Sigmoid colon (tissue), 7 donors: ENCODE data around the gene KRT6A. TPM values are rescaled to one million over a fixed set of nuclear protein-coding genes. Genes with fewer than 3 reads are reported as not detected.

Source experiments
- DNase-seq: peaks from one replicate; pipeline ENCODE4 v3.0.0-alpha.2; 2019
- H3K27ac ChIP-seq, 4 donors: fragments of 200-600 bp; sonication (generic); one replicate each; pipeline ENCODE4 v1.5.1; 2016 to 2019; ENCODE audit warnings: mild to moderate bottlenecking in 1 of 4
- H3K27me3 ChIP-seq, 3 donors: fragments of 200-600 bp; sonication (generic); one replicate each; pipeline ENCODE4 v1.5.1; 2019; ENCODE audit warnings: mild to moderate bottlenecking in 1 of 3
- H3K36me3 ChIP-seq, 4 donors: fragments of 200-600 bp; sonication (generic); one replicate each; pipeline ENCODE4 v1.5.1; 2016 to 2019
- H3K4me1 ChIP-seq, 4 donors: fragments of 200-600 bp; sonication (generic); one replicate each; pipeline ENCODE4 v1.5.1; 2017 to 2019
- H3K4me3 ChIP-seq, 4 donors: fragments of 200-600 bp; sonication (generic); one replicate each; pipeline ENCODE4 v1.5.1; 2017 to 2019; ENCODE audit warnings: mild to moderate bottlenecking in 2 of 4, moderate library complexity in 1 of 4
- H3K9me3 ChIP-seq, 4 donors: fragments of 200-600 bp in 3 of 4; sonication (generic) in 3 of 4; one replicate each; pipeline versions ENCODE4 v1.5.1 to v1.6.1; 2013 to 2019
- EP300 ChIP-seq, 4 donors: sonication (generic); formaldehyde crosslinking; IDR thresholded peaks; one replicate each; pipeline ENCODE4 v1.6.1; 2017; ENCODE audit warnings: antibody characterized with exemption in 4 of 4
- POLR2A ChIP-seq, 2 donors: fragments of 450-650 bp; IDR thresholded peaks; one replicate each; pipeline ENCODE4 v1.6.1; 2016; ENCODE audit warnings: antibody characterized with exemption in 2 of 2, mild to moderate bottlenecking in 2 of 2, moderate library complexity in 2 of 2
- POLR2AphosphoS5 ChIP-seq, 4 donors: sonication (generic); formaldehyde crosslinking; IDR thresholded peaks; one replicate each; pipeline ENCODE4 v1.6.1; 2017; ENCODE audit warnings: antibody characterized with exemption in 4 of 4
- WGBS, 2 donors: extraction: QIAGEN DNeasy Blood & Tissue Kit; methylation state at CpG; one replicate each; pipeline ENCODE4 v1.1.7; 2013; 5-methylcytosine and 5-hydroxymethylcytosine counted together
- intact Hi-C: fragments of 100-400 bp; cut with DNase I; formaldehyde crosslinking; loops from one replicate; pipeline ENCODE4 v1.15.1; 2023
- polyA plus RNA-seq, 3 donors: library from polyadenylated mRNA; stranded (reverse); fragments of 200-250 nt; gene quantifications; one replicate each; pipeline ENCODE4 v1.2.3, GENCODE V29; 2013
- total RNA-seq, 4 donors: library from RNA; depleted of rRNA; stranded (reverse); fragments of >200 nt; gene quantifications; one replicate each; pipeline ENCODE4 v1.1.0, GENCODE V29; 2016
- TF ChIP-seq, protein P1 (sequence below), 4 experiments: fragments of 450-650 bp in 3 of 4; fragments of 200-600 bp in 1 of 4; IDR thresholded peaks; one replicate each; pipeline ENCODE4 v1.5.1; 2016 to 2019; ENCODE audit warnings: antibody characterized with exemption in 4 of 4, mild to moderate bottlenecking in 3 of 4, moderate library complexity in 2 of 4
- donor health status: healthy with polysubstance abuse.
- donor health status: Bipolar disorder and iron deficiency.
- donor health status: healthy.

Gene KRT6A
- total and polyA plus RNA-seq, 7 donors: 0.19 to 6.0 TPM; not detected in 5

DNA sequence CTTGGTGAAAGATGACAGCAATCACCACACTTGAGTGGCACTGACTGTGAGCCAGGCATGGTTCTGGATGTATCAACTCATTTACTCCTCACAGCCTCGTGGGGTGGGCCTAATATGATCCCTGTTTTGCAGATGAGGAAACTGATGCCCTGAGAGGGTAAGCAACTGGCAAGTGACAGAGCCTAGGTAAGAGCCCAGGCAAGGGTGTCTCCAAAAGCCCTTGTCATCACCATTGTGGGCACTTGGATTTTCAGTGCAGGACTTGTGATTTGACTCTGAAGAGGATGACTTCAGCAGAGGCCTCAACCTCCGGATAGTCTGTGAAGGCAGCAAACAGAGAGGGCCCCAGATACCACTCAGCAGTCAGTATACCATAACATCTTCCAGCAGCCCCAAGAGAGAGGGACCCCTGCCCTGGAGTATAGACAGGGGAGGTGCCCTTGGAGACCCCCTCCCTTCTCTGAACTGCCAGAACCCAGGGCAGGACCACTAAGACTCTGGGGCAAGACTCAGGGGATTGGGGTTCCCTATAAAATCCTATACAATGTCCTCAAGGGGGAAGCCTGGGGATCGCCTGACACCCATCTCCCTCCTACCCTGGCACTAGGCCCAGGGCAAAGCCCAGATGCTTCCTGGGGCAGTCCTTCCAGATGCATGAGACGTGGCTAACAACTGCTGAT, 34.2 kb upstream of the KRT6A start:
- no peak overlapping the region for H3K4me3 ChIP-seq
- no peaks in the 10 kb centered on the region for H3K27me3 ChIP-seq
- H3K36me3 ChIP-seq: no peaks in the 10 kb centered on the region
- no peak for DNase-seq
- H3K4me1 ChIP-seq: peaks cover 0 to 8% (median 4%) of the 10 kb centered on the region in 4 donors
- intact Hi-C loops: no loop called here
- H3K27ac ChIP-seq: no peak overlapping the region
- no peaks in the 10 kb centered on the region for H3K9me3 ChIP-seq
- 54 to 77% methylated on average over 4 of the region's 4 CpGs for WGBS, 2 donors
- TF ChIP-seq POLR2AphosphoS5 (IDR thresholded peaks at IDR 0.05) (no peak), POLR2A (IDR thresholded peaks at IDR 0.05) (no peak), EP300 (IDR thresholded peaks at IDR 0.05) (no peak)
- TF ChIP-seq, protein P1, sequence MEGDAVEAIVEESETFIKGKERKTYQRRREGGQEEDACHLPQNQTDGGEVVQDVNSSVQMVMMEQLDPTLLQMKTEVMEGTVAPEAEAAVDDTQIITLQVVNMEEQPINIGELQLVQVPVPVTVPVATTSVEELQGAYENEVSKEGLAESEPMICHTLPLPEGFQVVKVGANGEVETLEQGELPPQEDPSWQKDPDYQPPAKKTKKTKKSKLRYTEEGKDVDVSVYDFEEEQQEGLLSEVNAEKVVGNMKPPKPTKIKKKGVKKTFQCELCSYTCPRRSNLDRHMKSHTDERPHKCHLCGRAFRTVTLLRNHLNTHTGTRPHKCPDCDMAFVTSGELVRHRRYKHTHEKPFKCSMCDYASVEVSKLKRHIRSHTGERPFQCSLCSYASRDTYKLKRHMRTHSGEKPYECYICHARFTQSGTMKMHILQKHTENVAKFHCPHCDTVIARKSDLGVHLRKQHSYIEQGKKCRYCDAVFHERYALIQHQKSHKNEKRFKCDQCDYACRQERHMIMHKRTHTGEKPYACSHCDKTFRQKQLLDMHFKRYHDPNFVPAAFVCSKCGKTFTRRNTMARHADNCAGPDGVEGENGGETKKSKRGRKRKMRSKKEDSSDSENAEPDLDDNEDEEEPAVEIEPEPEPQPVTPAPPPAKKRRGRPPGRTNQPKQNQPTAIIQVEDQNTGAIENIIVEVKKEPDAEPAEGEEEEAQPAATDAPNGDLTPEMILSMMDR (IDR thresholded peaks at IDR 0.05): no peak

GRCh38 chr12:52526511-52526951, 33.5 kb upstream of the KRT6A start:
- intact Hi-C loops: no loop called here
- no peak for TF ChIP-seq POLR2A (IDR thresholded peaks at IDR 0.05)
- no peak for TF ChIP-seq POLR2AphosphoS5 (IDR thresholded peaks at IDR 0.05)
- TF ChIP-seq, protein P1 (IDR thresholded peaks at IDR 0.05): no peak
- no peak for DNase-seq
- H3K27ac ChIP-seq: no peak overlapping the region
- no peaks in the 10 kb centered on the region for H3K9me3 ChIP-seq
- H3K4me1 ChIP-seq: peaks cover 0 to 15% (median 7%) of the 10 kb centered on the region in 4 donors
- H3K4me3 ChIP-seq: no peak overlapping the region
- no peaks in the 10 kb centered on the region for H3K27me3 ChIP-seq
- no peaks in the 10 kb centered on the region for H3K36me3 ChIP-seq
- 77 to 81% methylated on average over 8 of the region's 8 CpGs for WGBS, 2 donors

- TF ChIP-seq, protein P1 (IDR thresholded peaks at IDR 0.05): no peak
- TF ChIP-seq POLR2AphosphoS5 (IDR thresholded peaks at IDR 0.05): no peak
- TF ChIP-seq EP300 (IDR thresholded peaks at IDR 0.05): no peak
- TF ChIP-seq POLR2A (IDR thresholded peaks at IDR 0.05): no peak
- H3K4me3 ChIP-seq: no peak overlapping the region
- intact Hi-C loops: no loop called here
- DNase-seq: no peak
- no peaks in the 10 kb centered on the region for H3K36me3 ChIP-seq
- WGBS, 2 donors: 84 to 86% methylated on average over 13 of the region's 13 CpGs
- no peaks in the 10 kb centered on the region for H3K27me3 ChIP-seq
- H3K27ac ChIP-seq: no peak overlapping the region
- H3K9me3 ChIP-seq: no peaks in the 10 kb centered on the region
- peaks cover 0 to 21% (median 9%) of the 10 kb centered on the region in 4 donors for H3K4me1 ChIP-seq
Observed at GRCh38 chr12:52525661-52526499, 32.8 kb upstream of the KRT6A start.

DNA sequence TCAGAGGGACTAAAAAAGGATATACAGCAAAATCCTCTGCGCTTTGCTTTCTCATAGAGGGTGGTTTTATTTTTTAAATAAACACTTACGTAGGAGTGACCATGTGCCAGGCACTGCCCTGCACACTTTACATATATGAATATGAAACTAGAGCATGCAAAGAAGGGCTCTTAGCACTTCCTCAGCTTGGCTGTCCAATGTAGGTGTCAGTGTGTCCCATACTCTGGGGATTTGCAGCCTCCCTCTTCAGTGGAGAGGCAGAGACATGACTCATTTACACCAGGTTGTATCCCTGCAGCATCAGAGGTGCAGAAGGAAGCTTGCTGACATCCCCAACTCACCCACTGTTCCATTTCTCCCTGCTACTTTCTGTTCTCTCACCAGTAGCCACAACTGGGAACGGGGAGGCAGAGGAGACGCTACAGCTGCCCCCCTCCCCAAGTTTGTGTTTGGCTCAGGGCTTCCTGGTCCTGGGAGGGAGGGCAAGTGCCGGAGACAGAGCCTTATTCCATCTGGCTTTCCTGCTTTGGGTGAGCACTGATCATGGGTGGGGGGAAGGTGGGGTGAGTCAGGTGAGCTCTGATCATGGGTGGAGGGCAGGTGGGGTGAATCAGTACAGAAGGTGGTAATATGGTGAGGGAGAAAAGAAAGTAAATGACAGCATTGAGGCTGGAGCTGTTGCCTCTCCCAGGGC, 32.0 kb upstream of the KRT6A start:
- intact Hi-C loops: no loop called here
- H3K4me3 ChIP-seq: no peak overlapping the region
- whole genome bisulfite sequencing, 2 donors: 78 to 83% methylated on average over 5 of the region's 5 CpGs
- H3K9me3 ChIP-seq: no peaks in the 10 kb centered on the region
- H3K4me1 ChIP-seq: peaks cover 0 to 28% (median 9%) of the 10 kb centered on the region in 4 donors
- no peaks in the 10 kb centered on the region for H3K27me3 ChIP-seq
- TF ChIP-seq EP300 (IDR thresholded peaks at IDR 0.05) (no peak), POLR2AphosphoS5 (IDR thresholded peaks at IDR 0.05) (no peak), POLR2A (IDR thresholded peaks at IDR 0.05) (no peak)
- TF ChIP-seq, protein P1 (IDR thresholded peaks at IDR 0.05): no peak
- no peak overlapping the region for H3K27ac ChIP-seq
- no peaks in the 10 kb centered on the region for H3K36me3 ChIP-seq
- DNase-seq: no peak
